ENCODE data around the gene SPATA33. TPM values are rescaled to one million over a fixed set of nuclear protein-coding genes. Genes with fewer than 3 reads are reported as not detected.
"Not testable (repeated sequence)": the region's sequence is repeated elsewhere in the genome, so short reads cannot be mapped to it uniquely, and the experiment has no call there.

The SPATA33 gene
- total RNA-seq, 1 donor from 2014 or later, result 38.4 TPM

DNA sequence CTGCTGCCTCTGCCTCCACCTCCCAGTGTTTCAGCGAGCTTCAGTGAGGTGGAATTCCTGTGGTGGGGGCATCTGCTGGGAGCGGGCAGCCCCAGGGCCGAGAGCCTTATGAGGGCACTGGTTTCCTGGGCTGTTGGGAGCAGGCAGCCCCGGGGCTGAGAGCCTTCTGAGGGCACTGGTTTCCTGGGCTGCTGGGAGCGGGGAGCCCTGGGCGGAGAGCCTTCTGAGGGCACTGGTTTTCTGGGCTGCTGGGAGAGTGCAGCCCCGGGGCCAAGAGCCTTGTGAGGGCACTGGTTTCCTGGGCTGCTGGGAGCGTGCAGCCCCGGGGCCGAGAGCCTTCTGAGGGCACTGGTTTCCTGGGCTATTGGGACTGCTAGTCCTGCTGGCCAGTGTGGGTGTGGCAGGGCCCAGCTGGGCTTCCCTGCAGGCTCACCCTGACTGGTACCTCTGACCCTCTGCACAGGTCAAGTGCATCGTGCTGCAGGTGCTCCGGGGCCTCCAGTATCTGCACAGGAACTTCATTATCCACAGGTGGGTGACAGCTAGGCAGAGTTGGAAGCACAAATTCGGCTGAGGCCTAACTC is 34.4 kb downstream of the SPATA33 start:
- TF ChIP-seq, protein P1, sequence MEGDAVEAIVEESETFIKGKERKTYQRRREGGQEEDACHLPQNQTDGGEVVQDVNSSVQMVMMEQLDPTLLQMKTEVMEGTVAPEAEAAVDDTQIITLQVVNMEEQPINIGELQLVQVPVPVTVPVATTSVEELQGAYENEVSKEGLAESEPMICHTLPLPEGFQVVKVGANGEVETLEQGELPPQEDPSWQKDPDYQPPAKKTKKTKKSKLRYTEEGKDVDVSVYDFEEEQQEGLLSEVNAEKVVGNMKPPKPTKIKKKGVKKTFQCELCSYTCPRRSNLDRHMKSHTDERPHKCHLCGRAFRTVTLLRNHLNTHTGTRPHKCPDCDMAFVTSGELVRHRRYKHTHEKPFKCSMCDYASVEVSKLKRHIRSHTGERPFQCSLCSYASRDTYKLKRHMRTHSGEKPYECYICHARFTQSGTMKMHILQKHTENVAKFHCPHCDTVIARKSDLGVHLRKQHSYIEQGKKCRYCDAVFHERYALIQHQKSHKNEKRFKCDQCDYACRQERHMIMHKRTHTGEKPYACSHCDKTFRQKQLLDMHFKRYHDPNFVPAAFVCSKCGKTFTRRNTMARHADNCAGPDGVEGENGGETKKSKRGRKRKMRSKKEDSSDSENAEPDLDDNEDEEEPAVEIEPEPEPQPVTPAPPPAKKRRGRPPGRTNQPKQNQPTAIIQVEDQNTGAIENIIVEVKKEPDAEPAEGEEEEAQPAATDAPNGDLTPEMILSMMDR (IDR thresholded peaks at IDR 0.05; ENCODE audit: unreplicated experiment), result no peak
- no peak for DNase-seq (ENCODE audit: low spot score, unreplicated experiment)
- Mint-ChIP-seq H3K4me3 (ENCODE audit: low read depth) (no peak overlapping the region), H3K4me1 (ENCODE audit: low read depth) (peaks cover 11% of the 10 kb centered on the region), H3K27me3 (no peaks in the 10 kb centered on the region), H3K9me3 (ENCODE audit: low read depth) (no peaks in the 10 kb centered on the region), H3K36me3 (ENCODE audit: insufficient read depth) (peaks cover 5% of the 10 kb centered on the region), H3K27ac (no peak overlapping the region)

- no peak for DNase-seq (ENCODE audit: low spot score, unreplicated experiment)
- Mint-ChIP-seq H3K27me3 (no peaks in the 10 kb centered on the region), H3K4me1 (ENCODE audit: low read depth) (peaks cover 2% of the 10 kb centered on the region), H3K4me3 (ENCODE audit: low read depth) (no peak overlapping the region), H3K36me3 (ENCODE audit: insufficient read depth) (peaks cover 3% of the 10 kb centered on the region), H3K9me3 (ENCODE audit: low read depth) (no peaks in the 10 kb centered on the region), H3K27ac (no peak overlapping the region)
- TF ChIP-seq, protein P1 (IDR thresholded peaks at IDR 0.05; ENCODE audit: unreplicated experiment), result no peak
Measured at GRCh38 chr16:89693289-89693731, 35.7 kb downstream of the SPATA33 start.

DNA sequence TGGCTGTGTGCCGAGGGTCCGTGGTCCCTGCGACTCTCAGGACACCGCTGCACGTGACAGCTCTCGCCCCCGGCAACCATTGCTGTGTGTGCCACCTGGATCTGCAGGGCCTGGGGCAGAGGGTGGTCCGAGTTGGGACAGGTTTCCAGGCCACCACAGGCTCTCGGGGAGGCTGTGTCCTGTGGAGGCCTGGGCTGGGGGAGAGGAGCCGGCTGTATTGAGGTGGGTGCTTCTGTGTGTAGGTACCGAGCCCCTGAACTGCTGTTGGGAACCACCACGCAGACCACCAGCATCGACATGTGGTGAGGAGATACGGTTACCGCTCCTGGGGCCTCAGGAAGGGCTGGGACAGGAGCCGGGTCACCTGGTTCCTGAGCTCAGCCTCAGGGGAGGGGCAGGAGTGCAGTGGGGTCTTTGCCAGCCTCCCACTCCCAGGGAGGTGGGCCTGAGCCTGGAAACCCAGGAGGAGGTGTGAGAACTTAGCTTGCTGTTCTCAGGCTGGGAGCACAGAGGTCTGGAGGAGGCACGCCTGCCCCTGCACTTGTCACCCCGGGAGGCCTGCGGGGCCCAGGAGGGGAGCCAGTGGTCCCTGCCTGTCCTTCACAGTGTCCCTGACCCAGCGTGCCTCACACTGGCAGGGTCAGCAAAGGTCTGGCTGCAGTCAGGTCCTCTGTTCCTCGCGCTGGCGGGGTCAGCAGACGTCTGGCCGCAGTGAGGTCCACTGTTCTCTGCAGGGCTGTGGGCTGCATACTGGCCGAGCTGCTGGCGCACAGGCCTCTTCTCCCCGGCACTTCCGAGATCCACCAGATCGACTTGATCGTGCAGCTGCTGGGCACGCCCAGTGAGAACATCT is 36.5 kb downstream of the SPATA33 start:
- H3K27me3 Mint-ChIP-seq, result no peaks in the 10 kb centered on the region
- H3K4me3 Mint-ChIP-seq (ENCODE audit: low read depth), result no peak overlapping the region
- DNase-seq (ENCODE audit: low spot score, unreplicated experiment), result no peak
- TF ChIP-seq, protein P1 (IDR thresholded peaks at IDR 0.05; ENCODE audit: unreplicated experiment), result no peak
- H3K36me3 Mint-ChIP-seq (ENCODE audit: insufficient read depth), result peaks cover 4% of the 10 kb centered on the region
- no peaks in the 10 kb centered on the region for H3K9me3 Mint-ChIP-seq (ENCODE audit: low read depth)
- H3K4me1 Mint-ChIP-seq (ENCODE audit: low read depth), result no peaks in the 10 kb centered on the region
- H3K27ac Mint-ChIP-seq, result no peak overlapping the region

- not testable (repeated sequence) for DNase-seq (ENCODE audit: low spot score, unreplicated experiment); H3K4me3 Mint-ChIP-seq (ENCODE audit: low read depth); H3K27me3 Mint-ChIP-seq; H3K9me3 Mint-ChIP-seq (ENCODE audit: low read depth); H3K27ac Mint-ChIP-seq; H3K4me1 Mint-ChIP-seq (ENCODE audit: low read depth); H3K36me3 Mint-ChIP-seq (ENCODE audit: insufficient read depth)
Measured at GRCh38 chr16:89694784-89695085, 37.1 kb downstream of the SPATA33 start.

GRCh38 chr16:89695086-89695874 is 37.6 kb downstream of the SPATA33 start:
- Mint-ChIP-seq H3K27ac (no peak overlapping the region), H3K4me3 (ENCODE audit: low read depth) (no peak overlapping the region), H3K9me3 (ENCODE audit: low read depth) (no peaks in the 10 kb centered on the region), H3K4me1 (ENCODE audit: low read depth) (peaks cover 1% of the 10 kb centered on the region), H3K27me3 (no peaks in the 10 kb centered on the region), H3K36me3 (ENCODE audit: insufficient read depth) (peaks cover 5% of the 10 kb centered on the region)
- no peak for DNase-seq (ENCODE audit: low spot score, unreplicated experiment)
- TF ChIP-seq, protein P1 (IDR thresholded peaks at IDR 0.05; ENCODE audit: unreplicated experiment), result no peak
